NCI-H510A treated with DMSO at 0.1 percent for 48 hours (cell line): Measurements from ENCODE around the gene DRAM1.

ENCODE experiments used
- DNase-seq: peaks from one replicate; lab custom pipeline; 2025; lab: John Stamatoyannopoulos, UW

Gene DRAM1

DNA sequence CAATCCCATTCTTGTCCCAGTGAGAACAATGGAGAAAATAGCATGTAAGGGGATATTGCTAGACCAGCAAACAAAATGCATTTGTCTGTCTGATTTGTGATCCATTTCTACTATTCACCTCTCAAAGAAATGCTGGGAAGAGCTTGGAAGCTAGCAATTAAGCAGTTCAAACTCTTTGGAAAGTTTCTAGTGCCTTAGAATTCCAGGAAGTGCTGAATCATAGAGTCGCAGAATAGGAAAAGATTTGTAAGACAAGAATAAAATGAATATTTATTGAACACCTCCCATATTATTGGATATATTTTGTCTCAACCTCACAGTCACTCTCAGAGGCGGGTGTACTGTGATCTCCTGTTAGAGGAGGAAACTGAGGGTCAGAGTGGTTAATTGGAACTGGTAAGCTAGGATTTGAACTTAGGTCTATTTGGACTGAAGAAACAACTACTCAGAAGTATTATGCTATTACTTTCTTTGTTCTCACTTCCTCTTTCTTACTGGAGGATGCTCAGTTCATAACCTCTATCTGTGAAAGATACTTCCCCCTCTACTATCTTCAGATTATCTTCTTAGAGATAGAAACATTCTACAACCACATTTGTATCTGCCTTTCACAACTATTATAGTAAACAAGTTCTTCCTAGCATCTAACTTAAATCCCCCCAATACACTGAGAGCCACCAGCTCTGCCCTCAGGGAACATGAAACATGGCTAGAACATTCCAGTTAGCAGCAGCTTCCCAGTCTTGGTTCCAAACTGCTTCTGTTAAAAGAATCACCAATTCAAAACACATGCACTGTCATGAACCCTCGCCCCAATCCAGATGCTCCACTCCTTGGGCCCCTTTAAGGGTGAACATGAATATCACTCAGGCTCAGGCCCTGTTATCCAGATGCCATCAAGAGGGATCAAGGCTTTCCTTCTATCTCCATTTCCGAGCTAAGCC lies 64.2 kb downstream of the DRAM1 start:
- DNase-seq = no peak

DNA sequence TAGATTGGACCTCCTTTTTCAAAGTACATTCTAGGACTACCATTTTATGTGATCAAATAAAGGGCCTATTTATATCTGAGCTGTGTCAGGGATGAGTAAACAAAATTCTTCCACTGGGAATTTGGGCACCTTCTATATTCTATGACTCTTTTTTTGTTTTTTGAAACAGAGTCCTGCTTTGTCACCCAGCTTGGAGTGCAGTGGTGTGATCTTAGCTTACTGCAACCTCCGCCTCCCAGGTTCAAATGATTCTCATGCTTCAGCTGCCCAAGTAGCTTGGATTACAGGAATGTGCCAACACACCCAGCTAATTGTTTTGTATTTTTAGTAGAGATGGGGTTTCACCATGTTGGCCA lies 64.8 kb downstream of the DRAM1 start:
- no peak for DNase-seq

DNA sequence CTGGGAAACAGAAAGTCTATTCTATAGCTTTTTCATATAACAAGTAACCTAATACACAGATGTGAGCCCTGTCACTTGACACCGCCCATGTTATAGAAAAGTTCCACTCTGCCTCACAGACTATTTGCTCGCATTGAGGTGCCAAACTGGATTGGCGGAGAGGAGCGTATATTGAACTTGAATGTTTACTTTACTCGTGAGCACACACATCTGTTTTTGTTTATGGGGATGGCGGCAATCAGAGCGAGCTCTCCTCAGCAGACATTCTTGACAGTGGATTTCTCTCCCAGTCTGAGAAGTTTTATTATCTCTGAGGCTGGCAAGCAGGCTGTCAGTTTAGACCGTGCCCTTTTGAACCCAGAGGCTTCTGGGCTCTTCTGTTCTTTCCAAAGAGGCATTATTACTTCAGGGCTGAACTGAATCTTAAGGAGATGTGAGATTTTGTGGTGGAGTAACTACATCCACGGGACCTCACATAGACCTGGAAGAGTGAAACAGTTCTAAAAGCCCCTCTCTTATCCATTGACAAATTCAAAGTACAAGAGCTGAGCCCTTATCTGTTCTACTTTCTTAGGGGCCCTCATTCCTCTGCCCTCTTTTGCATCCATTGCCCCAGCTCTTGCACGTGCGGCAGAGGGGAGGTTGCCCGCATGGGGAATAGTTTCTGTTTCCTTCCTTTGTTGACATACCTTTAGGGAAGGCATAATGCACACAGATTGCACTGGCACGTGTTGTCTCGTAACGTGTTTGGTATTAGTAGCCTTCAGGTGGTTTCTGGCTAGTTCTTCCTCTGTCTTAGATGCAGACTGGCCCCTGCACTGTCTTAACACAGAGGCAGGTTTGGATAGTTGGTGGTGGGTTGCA lies 68.2 kb downstream of the DRAM1 start:
- DNase-seq = peak; percentile 94

DNA sequence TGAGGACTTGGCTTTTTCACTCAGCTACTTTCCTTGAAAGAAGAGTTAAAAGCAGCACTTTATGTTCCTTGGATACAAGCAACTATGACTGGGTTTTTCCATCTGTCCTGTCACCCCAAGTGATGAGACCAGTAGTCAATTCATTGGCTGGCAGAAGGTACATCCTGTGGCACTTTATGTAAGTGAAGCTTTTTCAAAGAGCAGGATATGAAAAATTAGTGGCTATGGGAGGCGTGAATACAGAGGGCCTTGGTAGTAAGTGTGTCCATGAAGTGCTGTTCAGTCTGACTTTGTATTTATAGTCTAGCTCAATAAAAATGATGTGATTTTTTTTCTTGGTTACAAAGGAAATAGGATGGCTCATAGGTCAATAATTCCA lies 68.8 kb downstream of the DRAM1 start:
- DNase-seq = peak; percentile 32

DNA sequence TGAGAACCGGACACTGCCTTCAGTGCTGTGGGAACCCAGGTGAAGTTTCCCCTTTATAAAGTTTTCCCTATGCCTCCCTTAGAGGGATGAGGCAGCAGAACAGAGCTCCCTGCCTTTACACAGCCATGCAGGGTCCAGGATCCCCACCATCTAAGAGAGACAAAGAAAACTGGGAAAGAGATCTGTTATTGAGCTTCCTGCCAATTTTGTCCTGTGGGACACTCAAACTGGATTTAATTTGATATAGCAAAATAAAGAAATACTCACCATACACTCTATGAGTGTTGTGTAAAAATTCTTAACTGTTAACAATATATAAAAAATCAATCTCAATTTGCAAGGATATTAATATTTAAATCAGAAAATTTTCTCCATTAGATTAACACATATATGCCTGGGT lies 69.9 kb downstream of the DRAM1 start:
- DNase-seq = no peak

DNA sequence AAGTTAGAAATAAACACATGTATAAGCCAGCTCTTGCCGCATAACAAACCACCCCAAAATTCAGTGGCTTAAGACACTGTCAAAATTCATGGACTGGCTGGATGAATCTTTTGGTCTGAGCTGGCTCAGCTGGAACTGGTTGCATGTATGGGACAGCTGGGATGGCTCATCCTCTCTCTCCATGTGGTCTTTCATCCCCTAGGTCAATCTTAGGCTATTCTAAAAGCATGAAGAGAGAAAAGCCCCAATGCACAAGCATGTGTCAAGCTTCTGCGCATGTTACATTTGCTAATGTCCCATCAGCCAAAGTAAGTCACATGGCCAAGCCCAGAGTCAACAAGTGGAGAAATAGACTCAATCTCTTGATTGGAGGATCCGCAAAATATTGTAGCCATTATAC lies 71.0 kb downstream of the DRAM1 start:
- no peak for DNase-seq

DNA sequence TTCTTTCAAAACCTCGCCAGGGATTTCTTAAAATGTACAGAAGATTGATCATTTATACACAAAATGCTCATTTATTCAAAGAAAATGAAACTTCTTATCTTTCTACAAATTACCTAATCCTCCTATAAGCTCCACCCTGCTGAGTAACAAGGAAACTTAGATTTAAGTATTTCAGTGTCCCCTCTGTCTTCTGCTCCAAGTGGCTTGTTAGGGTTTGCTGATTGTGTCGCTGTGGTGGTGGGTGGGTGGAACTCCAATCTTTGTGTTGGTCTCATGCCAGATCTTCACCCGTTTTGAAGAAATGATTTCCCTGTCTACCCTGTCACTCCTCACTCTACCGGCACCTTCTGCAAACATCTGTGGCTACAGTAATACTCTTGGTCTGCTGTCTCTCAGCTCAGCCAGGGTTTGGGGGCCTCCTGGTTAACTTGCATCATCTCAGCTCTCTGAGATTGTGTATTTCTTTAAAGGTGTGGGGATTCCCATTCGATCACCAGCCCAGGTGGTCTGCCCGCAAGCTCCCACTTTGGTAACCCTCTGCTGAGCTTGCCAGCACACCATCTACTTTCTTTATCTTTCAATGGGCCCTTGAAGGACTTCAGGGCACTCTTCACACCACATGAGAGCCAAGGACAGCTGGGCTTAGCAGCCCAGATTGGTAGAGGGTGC lies 73.8 kb downstream of the DRAM1 start:
- DNase-seq = no peak

DNA sequence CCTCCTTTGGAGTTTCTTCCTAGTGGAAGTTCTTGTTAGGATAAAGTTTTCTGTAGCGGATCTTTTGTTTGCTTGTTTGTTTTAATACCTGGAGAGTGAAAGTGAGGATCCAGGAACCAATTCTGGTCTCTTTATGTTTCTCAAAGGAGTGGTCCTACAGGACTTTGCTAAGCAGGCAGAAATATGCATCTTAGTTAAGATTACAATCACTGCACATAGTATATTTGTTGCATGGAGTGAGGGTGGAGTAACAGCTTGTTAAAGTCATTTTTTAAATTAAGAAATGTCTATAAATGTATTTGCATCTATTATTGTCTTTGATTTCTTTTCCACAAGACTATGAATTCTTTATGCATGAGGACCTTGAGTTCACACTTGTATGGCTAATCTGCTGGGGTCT lies 76.7 kb downstream of the DRAM1 start:
- DNase-seq = no peak

DNA sequence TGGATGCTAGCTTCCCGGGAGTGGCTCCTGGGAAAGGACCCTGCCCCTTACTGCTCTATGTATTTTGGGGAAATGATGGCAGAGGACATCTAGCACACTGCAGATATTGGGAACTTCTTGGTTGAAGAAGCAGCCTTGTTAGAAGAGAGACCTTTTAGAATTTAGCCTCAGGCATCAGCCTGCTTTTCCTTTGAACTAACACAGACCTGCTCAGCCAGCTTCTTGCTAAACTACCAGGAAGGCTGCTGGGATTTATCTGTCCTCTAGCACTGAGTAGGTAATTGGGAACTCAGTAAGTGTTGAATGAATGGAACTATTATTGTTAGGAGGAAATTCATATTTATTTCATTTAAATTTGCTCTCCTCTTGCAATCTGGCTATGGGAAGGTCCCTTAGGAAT lies 77.3 kb downstream of the DRAM1 start:
- DNase-seq = no peak

DNA sequence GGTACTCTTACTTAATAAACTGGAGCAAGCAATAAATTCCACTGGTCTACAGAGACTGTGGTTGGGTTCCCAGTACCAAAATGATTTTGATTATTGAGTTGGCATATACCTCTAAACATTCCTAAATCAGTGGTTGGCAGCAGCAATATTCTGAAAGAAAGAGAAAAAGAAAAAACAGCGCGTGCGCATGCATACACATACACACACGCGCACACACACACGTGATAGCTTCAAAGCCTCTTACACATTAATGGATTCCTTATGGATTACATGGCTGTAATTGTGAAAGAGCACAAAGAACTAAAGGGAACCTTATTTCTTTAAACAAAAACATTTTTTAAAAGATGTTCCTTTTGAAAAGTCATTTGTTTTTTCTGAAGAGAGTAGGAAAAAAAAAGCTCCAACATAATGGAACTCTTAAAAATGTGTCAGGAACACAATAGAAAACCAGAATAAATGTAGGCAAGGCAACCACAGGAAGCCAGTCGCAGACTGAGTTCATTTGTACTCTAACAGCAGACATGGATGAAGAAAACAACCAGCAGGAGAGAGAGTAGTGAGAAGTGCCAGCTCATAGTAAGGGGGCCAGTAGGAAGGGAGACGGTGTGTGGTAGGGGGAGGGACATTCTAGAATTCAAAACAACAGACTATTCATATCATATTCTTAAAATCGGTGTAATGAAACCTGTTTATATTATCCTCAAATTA lies 80.0 kb downstream of the DRAM1 start:
- no peak for DNase-seq

DNA sequence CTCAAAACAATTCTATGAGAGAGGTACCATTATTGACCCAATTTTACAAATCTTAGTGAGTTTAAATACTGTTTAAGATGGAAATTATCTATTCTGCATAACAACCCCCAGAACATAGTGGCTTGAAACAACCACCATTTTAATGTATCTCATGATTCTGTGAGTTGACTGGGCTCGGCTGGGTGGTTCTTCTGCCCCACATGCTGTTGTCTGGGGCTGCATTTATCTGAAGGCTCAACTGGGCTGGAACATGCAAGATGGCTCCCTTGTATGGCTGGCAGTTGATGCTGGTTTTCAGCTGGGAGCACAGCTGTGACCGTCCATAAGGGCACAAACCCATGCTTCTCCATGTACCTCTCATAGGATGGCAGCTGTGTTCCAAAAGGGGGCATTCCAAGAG lies 82.2 kb downstream of the DRAM1 start:
- DNase-seq = no peak

DNA sequence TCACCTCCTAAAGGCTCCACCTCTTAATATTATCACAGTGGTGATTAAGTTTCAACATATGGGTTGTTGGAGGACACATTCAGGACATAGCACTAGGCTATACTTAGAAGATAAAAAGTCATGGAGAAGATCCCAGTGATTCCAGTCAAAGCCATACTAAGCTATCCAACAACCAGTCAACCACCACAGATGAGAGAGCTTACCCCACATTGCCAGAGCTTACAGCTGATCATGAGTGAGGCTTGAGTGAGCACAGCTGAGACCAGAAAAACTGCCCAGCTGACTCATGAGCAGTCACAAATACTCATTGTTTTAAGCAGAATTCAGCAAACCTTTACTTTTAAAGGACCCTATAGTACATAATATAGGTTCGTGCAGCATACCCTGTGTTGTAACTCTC lies 85.1 kb downstream of the DRAM1 start:
- no peak for DNase-seq

DNA sequence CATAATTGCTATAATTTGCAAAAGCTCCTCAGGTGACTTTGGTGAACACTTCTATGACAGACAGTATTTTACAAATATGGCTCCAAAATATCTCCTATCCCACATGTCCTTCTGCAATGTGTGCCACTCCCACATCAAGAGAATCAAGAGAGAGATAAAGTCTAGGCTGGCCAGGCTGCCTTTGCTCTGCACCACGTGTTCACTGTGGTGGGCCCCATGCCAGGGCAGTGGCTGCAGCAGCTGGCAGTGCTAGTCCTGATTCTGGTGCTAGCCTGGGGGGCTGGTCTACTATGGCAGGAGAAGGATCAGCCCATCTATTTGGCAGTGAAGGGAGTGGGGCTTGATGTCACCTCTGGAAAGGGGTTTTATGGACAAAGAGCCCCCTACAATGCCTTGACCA lies 86.3 kb downstream of the DRAM1 start:
- DNase-seq = no peak

DNA sequence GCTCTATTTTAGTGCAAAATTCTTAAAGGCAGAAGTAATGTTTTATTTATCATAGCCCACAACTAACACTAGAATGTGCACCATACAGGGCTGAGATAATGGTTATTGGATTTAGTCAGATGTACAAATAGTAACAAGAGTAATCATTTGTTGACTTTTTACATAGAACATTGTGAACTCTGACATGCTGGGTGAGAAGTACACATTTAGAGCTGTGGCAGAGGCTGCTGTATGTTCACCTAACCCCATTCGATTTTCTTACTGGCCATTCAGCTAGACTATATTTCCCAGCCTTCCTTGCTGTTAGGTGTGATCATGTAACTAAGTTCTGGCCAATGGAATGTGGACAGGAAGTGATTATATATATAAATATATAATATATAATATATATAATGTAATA lies 89.1 kb downstream of the DRAM1 start:
- DNase-seq = no peak

DNA sequence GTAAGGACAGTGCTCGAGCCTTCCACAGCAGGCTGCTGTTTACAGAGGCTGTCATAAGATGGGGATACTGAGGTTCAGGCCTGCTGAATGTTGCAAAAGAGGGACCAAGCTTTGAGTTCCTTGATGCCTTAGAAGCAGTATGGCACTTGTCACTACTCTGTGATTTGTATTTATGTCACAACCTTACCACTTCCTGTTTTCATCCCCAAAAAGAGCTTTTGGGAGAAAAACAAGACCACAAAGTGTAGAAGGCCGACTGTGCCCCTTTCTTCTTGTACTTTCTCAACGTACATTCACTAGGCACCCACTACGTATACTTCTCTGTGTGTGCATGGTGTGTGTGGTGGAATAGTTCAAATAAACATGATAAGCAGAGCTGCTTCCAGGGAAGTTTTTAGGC lies 90.1 kb downstream of the DRAM1 start:
- no peak for DNase-seq

DNA sequence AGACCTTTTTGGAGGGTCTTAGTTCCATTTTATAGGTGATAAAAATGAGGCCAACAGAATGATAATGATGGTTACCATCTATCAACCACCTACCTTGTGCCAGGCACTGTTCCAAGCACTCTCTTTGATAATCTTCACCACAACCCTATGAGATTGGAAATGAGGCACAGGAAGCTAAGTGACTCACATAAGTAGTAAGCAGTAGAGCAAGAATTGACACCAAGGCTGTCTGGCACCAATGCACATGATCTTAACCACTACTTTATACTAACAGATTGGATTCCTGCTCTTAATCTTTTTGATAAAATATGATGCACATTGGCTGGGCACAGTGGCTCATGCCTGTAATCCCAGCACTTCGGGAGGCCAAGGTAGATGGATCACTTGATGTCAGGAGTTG lies 91.4 kb downstream of the DRAM1 start:
- no peak for DNase-seq
